Activated T-cell treated with anti-CD3 and anti-CD28 coated beads for 24 hours (primary cell): ENCODE measurements around the gene SEPTIN7.

Source experiments
- DNase-seq: peaks from one replicate; pipeline ENCODE4 v3.0.0-alpha.2; 2020; ENCODE audit warnings: low read depth

Gene SEPTIN7

GRCh38 chr7:35839860-35840854, 39.3 kb downstream of the SEPTIN7 start:
- DNase-seq, result no peak

- no peak for DNase-seq
Observed at GRCh38 chr7:35846816-35847412, 46.1 kb downstream of the SEPTIN7 start.

- DNase-seq, result no peak
Observed at GRCh38 chr7:35848725-35849124, 47.9 kb downstream of the SEPTIN7 start.

- DNase-seq, result no peak
Observed at GRCh38 chr7:35849158-35849831, 48.4 kb downstream of the SEPTIN7 start.

GRCh38 chr7:35849954-35850353, 49.1 kb downstream of the SEPTIN7 start:
- no peak for DNase-seq
